Superior temporal gyrus (tissue), 1 donor: ENCODE data around the gene SPDYE17.
"Not testable (repeated sequence)": the region's sequence is repeated elsewhere in the genome, so short reads cannot be mapped to it uniquely, and the experiment has no call there.

Source experiments
- DNase-seq: peaks from one replicate; pipeline ENCODE4 v3.0.0-alpha.2; 2016; ENCODE audit errors: extremely low spot score

SPDYE17 gene, protein sequence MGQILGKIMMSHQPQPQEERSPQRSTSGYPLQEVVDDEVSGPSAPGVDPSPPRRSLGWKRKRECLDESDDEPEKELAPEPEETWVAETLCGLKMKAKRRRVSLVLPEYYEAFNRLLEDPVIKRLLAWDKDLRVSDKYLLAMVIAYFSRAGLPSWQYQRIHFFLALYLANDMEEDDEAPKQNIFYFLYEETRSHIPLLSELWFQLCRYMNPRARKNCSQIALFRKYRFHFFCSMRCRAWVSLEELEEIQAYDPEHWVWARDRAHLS

DNA sequence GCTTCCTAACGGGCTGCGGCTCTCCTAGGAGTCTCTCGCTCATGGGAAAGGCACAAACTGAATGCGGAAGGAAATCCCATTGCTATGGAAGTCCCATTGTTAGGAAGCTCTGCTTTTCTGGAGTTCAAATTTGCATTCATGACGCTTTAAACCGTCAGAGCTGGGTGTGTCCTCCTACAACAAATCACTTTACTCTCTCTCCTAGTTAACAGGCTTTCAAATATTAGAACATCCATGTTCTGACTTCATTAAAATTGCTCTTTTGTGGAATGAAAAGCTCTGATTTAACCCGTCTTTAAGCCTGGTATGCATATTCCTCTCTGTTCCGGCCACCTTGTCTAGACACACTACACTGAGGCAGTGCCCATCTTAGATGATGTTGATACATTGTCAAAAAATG lies at the start of gene SPDYE17:
Gene SPDYE17 (minus strand): TSS at position 101 of the 400 bp plus-strand sequence. CDS start 1,791 bp downstream, outside the sequence.
- not testable (repeated sequence) for DNase-seq

DNA sequence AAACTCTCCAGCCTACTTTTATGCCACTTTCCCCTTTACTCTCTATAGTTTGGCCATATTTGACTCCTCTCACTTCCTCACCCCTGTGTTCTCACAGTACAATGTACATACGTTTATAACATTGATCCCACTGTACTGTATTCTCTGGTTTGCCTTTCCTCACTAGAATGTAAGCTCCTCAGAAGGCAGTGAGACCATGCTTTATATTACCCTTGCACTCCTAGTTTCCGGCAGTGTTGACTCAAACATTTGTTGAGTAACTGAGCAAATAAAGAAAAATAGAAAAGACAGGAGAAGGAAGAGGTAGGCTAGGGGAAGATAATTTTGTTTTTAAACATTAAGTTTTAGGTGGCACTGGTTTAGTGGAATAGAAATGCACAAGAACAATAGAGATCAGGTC lies 48.1 kb upstream of the SPDYE17 start:
- DNase-seq, result not testable (repeated sequence)

DNA sequence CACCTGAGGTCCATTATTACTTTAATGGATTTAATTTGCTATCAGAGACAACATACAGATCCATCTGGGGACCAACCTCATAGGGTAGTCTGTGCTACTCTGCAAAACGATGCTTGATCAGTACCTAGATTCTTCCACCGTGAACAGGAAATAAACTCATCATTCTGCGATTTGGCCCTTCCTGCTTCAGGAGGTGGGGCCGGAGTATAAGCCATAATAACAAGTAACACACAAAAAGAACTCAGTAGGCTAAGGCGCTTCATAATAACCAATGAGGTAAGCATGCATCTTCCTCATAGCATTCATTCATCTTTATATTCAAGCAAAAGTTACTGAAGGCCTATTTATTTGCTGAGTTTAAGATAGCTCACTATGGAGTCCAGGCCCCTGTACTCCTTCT lies 47.5 kb upstream of the SPDYE17 start:
- DNase-seq, result not testable (repeated sequence)

DNA sequence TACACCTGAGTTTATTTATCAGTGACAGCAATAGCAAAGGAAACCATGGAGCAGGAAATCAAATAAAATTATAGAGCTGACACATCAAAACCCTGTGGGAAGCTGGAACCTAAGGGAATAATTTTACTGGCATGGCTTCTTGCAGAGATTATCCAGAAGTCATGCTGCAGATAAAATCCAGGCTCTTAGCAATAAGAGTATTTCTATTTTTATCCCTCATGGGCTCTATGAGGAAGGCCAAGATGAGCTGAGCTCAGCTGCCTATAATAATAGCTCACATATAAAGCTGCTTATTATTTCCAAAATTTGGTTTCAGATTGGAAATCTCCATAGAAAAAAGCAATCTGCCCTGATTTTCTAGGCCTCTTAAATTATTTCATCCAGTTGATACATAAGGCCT lies 47.0 kb upstream of the SPDYE17 start:
- DNase-seq, result not testable (repeated sequence)

DNA sequence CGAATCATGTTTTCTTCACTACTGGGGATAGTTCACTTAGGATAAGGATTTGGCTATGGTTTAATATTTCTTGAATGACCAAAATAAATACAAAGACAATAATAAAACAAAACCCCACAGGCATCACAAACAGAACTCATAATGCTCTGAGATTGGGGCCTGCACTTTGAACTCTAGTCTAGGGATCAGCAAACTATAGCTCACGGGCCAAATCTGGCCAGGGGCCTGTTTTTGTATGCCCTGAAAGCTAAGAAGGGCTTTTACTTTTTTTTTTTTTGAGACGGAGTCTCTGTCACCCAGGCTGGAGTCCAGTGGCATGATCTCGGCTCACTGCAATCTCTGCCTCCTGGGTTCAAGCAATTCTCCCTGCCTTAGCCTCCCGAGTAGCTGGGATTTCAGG lies 44.9 kb upstream of the SPDYE17 start:
- not testable (repeated sequence) for DNase-seq

DNA sequence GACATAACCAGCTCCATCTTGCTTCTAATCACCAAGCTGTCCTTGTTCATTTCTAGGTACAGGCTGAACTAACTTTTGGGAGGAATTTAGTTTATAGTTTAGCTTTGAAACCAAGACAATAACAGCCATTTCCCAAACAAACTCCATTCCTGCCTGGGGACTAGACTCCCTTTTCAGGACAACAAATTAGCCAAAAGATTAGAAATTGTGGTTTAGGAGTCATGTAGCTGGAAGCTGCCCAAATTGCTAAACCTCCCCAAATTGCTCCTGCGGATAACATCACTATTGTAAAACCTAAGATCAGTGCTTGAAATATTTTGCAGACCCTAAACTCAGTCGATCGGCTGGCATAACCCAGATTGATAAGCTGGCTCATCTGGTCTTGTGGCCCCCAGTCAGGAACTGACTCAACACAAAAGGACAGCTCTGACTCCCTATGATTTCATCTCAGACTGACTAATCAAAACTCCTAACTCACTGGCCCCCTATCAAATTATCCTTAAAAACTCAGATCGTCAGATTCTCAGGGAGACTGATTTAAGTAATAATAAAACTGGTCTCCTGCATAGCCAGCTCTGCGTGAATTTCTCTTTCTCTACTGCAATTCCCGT lies 42.7 kb upstream of the SPDYE17 start:
- DNase-seq, result not testable (repeated sequence)

DNA sequence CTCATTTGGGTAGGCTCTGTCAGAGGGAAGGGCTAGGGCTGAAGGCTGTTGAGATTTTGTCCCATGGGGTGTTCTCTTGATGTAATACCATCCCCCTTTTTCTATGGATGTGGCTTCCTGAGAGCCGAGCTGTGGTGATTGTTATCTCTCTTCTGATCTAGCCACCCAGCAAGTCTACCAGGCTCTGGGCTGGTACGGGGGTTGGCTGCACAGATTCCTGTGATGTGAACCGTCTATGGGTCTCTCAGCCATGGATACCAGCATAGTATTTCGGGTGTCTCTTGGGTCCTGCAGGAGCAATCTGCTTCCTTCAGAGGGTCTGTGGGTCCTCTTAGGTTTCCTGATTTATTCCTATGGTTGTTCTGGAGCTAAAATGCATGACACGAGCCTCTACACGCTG lies 38.9 kb upstream of the SPDYE17 start:
- DNase-seq, result not testable (repeated sequence)

DNA sequence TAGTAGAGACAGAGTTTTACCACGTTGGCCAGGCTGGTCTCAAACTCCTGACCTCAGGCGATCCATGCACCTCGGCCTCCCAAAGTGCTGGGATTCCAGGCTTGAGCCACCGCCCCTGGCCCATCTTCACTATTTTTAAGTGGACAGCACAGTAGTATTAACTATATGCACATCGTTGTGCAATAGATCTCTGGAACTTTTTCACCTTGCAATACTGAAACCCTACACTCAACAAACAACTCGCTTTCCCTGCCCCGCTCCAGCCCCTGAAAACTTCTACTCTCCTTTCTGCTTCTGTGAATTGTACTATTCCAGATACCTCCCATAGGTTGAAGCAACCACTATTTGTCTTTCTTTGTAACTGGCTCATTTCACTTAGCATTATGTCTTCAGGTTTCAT lies 33.7 kb upstream of the SPDYE17 start:
- DNase-seq, result not testable (repeated sequence)

DNA sequence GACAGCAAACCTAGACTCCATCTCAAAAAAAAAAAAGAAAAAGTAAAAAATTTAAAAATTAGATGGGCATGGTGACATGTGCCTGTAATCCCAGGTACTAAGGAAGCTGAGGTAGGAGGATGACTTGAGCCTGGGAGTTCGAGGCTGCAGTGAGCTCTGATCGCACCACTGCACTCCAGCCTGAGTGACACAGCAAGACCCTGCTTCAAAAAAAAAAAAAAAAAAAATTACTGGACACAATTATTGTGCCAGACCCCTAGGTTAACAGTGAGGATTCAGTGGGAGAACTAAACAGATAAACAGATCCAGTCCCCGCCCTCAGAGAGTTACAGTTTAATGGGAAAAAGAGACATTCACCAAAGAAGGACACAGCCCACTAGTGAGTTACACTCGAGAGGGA lies 31.6 kb upstream of the SPDYE17 start:
- DNase-seq, result not testable (repeated sequence)

DNA sequence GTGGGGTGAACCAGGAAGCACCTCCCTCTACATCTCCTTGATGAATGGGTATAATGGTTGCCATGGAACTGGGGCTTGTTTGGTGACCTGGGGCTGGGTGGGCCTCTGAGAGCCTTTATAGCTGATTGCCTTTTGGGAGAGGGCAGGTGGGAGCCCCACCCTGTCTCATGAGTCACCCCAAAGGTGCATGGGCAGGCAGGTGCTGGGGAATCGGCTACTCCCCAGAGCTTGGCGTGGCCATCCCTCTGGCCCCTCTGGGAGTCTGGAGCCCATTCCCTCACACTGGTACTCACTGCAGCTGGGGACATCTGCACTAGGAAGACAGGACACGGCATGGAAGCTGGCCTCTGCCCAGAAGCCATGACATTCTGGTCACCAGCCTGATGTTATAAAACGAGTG lies 30.4 kb upstream of the SPDYE17 start, which contains the start of gene SPDYE18:
Gene SPDYE18 (minus strand): TSS at position 2 of the 400 bp plus-strand sequence. CDS start 2,046 bp downstream, outside the sequence.
- not testable (repeated sequence) for DNase-seq

DNA sequence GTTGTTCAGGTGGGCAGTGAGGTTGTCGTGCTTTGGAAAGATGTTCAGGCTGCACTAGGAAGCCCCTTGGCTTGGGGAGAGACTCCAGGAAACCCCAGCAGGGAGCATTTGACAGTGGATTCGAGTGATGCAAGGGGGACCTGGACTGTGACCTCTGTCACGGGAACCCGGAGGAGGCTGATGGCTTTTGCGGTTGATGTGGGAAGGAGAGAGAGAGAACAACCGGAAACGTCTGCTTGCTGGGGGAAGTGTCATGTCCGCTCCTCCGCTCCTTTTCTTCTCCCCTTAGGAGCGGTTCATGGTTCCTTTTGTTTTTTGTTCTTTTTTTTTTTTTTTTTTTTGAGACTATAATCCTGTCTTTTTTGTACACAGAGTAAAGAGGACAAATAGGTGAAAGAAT lies 5.8 kb downstream of the SPDYE17 start:
- not testable (repeated sequence) for DNase-seq

DNA sequence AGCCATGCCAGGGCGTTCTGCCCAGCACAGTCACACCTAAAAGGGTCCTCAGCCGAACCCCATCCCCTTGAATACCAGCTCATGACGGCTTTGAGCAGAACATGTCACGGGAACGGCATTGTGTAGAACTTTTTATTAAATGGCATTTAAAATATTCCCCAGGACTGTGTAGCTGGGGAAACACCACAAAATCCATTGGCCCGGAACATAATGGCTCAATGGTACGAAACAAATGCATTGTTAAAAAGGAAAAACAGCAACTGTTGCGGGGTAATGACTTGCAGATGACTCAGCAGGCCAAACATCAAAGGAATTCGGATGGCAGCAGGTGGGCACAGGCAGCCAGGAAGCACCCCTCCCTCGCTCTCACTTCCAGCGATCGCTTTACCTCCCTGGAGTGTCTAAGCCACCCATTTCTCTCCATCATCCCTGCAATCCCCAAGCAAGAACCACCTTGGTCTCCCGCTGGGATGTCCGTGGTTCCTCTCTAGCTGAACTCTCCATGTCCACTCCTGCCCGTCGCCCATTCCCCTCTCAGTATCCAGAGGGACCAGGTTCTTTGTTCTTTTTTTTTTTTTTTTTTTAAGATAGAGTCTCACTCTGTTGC lies 22.0 kb downstream of the SPDYE17 start:
- DNase-seq, result not testable (repeated sequence)

DNA sequence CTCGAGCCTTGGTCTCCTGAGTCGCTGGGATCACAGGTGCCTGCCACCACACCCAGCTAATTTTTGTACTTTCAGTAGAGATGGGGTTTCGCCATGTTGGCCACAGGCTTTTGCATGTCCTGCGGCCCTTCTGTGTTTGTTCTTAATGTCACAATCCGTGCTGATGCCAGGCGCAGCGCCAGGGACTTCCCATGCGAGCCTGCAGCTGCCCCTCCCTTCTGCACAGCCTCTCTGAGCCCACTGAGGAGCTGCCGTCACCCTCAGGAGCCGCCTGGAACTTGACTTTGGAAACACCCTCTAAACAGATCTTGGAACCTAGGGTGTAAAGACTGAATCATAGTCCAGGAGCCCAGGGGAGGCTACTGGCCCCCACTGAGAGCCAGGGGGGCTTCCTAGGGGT lies 24.2 kb downstream of the SPDYE17 start:
- DNase-seq, result not testable (repeated sequence)

DNA sequence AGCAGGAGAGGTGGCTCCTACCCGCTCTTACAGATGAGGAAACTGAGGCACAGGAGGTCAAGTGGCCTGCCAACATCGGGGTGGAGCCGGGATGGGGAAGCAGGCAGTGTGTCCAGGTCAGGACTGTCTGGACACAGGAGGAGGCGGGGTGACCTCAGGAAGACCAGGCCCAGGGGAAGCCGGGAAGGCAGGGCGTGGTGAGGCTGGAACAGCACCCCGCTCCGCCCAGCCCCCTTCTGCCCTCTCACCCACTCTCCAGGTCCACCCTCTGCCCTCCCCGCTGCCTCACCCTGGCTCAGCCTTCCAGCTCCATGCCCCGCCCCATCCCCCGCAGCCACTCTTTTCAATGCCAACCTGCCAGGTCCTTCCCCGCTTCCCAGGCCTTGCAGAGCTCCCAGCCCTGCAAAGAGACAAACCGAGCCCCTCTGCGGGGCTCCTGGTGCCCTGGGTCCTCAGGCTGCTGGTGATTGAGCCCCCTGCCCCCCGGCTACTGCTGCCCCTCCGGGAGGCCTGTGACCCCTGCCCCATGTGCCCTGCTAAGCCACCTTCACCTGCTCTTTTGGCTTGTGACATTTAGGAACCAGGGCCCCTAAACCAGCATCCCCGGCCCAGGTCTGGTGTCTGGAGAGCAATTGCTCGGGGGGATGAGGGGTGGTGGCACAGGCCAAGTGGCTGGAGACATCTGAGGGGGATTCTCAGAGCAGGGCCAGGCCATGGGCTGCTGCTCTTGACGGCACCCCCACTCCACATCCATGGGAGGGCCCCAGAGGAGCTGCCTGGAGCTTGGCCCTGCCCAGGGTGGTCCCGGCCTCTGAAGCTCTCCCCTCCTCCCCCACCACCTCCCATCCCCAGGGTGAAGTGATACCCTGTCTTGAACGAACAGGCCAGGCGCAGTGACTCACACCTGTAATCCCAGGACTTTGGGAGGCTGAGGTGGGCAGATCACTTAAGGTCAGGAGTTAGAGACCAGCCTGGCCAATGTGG lies 25.7 kb downstream of the SPDYE17 start:
- DNase-seq, result not testable (repeated sequence)

DNA sequence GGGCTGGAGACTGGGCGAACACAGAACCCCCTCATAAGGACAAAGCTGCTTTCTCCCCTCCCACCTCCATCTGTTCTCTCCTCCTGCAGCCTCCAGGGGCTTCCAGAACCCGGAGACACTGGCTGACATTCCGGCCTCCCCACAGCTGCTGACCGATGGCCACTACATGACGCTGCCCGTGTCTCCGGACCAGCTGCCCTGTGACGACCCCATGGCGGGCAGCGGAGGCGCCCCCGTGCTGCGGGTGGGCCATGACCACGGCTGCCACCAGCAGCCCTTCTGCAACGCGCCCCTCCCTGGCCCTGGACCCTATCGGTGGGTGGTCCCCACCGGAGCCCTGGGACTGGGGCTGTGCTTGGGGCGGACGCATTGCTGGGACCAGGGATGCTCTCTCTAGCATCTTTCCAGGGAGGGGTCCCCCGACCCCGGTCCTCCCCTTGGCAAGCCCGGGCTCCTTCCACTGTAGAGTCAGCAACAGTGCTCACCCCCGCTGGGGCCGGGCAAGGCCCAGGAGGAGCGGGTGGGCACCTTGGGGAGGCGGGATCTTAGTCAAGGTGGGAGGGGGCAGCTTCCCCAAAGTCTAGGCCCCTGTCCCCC lies 26.6 kb downstream of the SPDYE17 start:
- not testable (repeated sequence) for DNase-seq

DNA sequence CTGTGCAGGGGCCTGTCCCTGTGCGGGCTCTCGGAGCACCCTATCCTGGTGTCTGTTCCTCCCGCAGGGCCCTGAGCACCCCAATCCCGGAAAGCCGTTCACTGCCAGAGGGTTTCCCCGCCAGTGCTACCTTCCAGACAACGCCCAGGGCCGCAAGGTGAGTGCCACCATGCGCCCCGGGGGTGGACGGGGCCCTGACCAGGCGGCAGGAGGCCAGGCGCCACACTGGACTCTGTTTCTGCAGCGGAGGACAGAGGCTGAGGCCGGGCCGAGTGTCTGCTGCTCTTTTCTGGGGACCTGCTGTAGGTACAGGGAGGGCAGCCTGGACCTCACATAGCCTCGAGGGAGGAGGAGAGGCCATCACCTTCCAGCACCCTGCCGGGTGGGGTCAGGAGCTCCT lies 28.0 kb downstream of the SPDYE17 start:
- DNase-seq, result not testable (repeated sequence)

DNA sequence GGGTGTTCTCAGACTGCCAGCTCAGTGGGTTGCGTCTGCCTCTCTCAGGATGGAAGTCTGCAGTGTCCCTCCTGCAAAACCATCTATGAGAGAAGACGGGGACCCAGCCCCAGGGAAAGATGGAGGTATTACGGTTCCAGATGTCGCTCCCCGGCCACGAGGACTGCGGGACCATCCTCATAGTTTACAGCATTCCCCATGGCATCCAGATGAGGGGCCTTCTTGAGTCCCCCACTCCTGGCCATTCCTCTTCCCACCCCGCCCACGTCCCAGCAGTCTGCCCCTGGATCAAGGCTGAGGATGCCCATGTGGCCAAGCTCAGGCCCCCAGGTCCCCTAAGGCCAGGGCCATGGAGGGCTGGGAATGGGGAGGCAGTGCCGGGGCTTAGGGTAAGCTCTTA lies 28.9 kb downstream of the SPDYE17 start:
- DNase-seq, result not testable (repeated sequence)

DNA sequence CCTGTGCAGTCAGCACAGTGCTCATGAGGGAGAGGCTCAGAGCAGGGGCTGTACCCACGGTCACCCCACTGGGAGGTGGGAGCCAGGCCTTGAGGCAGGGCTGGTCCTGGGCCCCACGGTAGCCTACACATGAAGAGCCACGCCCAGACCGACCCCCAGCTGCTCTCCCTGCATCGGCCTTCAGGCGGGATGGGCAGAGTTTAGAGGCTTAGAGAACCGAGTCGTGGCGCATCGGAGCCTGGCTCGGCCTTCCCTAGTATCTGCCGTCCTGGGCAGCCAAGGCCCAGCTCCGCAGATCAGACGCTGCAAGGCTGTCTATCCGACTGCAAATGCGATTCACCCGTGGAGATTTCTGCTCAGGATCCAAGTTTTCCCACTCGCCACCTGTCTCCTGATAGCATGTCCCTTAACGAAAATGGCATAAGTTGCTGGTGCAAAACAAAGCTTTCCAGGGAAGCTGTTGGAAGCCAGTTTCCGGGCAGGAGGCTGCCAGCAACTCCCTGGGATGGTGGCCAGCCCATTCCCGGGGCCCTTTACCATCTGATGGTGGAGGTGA lies 29.4 kb downstream of the SPDYE17 start:
- DNase-seq, result peak; percentile 24

DNA sequence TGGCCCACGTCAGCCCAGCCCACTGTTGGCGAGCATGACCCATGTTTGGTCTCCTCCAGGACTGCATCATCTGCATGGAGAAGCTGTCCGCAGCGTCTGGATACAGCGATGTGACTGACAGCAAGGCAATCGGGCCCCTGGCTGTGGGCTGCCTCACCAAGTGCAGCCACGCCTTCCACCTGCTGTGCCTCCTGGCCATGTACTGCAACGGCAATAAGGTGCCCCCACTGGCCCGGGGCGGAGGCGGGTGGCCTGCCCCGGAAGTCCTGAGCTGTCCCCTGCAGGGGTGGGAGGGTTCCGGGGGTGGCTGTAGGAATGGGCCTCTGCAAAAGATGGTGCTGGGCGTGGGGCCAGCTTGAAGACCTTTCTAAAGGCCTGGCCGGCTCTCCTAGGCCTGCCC lies 30.1 kb downstream of the SPDYE17 start:
- DNase-seq, result not testable (repeated sequence)

DNA sequence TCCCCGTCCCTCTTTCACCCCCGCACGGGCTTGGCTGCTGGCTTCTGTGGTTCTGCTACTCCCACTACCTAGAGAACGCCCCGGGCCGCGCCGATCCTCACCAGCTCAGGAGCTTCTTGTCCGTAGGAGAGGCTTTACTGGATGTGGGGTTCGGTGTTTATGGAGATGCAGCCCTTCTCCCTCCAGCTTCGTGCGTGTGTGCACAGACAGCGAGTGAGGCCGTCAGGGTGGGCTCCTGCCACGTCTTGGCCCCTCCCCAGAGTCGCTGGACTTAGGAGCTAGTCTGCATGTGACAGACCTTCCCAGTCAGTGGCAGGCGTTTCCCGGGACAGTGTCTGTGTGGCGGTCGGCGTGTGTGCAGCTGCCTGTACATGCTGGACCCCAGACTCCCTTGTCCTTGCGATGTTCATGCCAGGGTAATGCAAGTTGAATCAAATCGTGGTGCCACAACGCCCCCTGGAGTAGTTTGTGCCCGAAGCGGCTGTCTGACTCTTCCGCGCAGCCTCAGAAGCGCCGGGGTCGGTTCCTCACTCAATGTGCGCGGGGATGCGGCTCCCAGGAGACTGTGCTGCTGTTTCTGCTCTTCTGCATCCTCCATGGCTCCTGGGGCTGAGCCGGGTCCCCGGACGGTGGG lies 32.6 kb downstream of the SPDYE17 start:
- not testable (repeated sequence) for DNase-seq
